IMR-90 (cell line): ENCODE data around the gene NTN4. TPM values are rescaled to one million over a fixed set of nuclear protein-coding genes. Genes with fewer than 3 reads are reported as not detected.

Experiments used
- ATAC-seq: fragments of 200-7000 bp; cut with Tn5 transposase; 2 replicates; pipeline ENCODE4 v1.9.1; 2020; ENCODE audit warnings: low read depth, mild to moderate bottlenecking, moderate library complexity
- BruUV-seq: library from RNA; stranded (reverse); fragments of 400-500 nt; replicated peaks from 2 replicates; lab custom pipeline; 2021; lab: Mats Ljungman, UMichigan
- CTCF ChIA-PET: fragments of 300-600 bp; formaldehyde crosslinking; extraction: SDS; loops from one replicate; lab custom pipeline; 2021; ENCODE audit warnings: antibody characterized with exemption; lab: Yijun Ruan, JAX
- POLR2A ChIA-PET: fragments of 300-600 bp; sonication (Branson Sonifier 250); formaldehyde crosslinking; loops from one replicate; lab custom pipeline; 2022; ENCODE audit warnings: antibody characterized with exemption; ENCODE audit not compliant: unreplicated experiment; lab: Charles Lee
- DNase-seq: peaks from one replicate; pipeline ENCODE4 v3.0.0; 2013
- H2AFZ ChIP-seq: replicated peaks from 2 replicates; pipeline ENCODE3; 2013; ENCODE audit warnings: low read length, mild to moderate bottlenecking; ENCODE audit not compliant: poor library complexity
- H2AK5ac ChIP-seq: 2 replicates; pipeline ENCODE4 v1.6.1; 2013; ENCODE audit warnings: low read depth, low read length, inconsistent platforms
- H2AK9ac ChIP-seq: replicated peaks from 2 replicates; pipeline ENCODE3; 2013; ENCODE audit warnings: mild to moderate bottlenecking, low read depth, low read length, moderate library complexity; ENCODE audit not compliant: poor library complexity
- H2BK120ac ChIP-seq: 2 replicates; pipeline ENCODE4 v1.6.1; 2013; ENCODE audit warnings: low read depth, low read length, inconsistent platforms
- H2BK15ac ChIP-seq: 3 replicates; pipeline ENCODE4 v1.6.1; 2013; ENCODE audit warnings: low read depth, low read length, inconsistent platforms
- H2BK20ac ChIP-seq: 2 replicates; pipeline ENCODE4 v1.6.1; 2013; ENCODE audit warnings: low read depth, mild to moderate bottlenecking, inconsistent platforms, low read length, moderate library complexity
- H2BK5ac ChIP-seq: 2 replicates; pipeline ENCODE4 v1.6.1; 2013; ENCODE audit warnings: mild to moderate bottlenecking, low read depth, low read length, inconsistent platforms; ENCODE audit not compliant: poor library complexity, severe bottlenecking
- H3K14ac ChIP-seq: replicated peaks from 2 replicates; pipeline ENCODE4 v1.6.1; 2013; ENCODE audit warnings: low read depth, low read length, inconsistent platforms
- H3K18ac ChIP-seq: 2 replicates; pipeline ENCODE4 v1.6.1; 2013; ENCODE audit warnings: low read depth, low read length, control low read depth
- H3K23ac ChIP-seq: 2 replicates; pipeline ENCODE4 v1.6.1; 2013; ENCODE audit warnings: low read depth, low read length, inconsistent platforms
- H3K27ac ChIP-seq: 2 replicates; pipeline ENCODE4 v1.5.1; 2013; ENCODE audit warnings: mild to moderate bottlenecking, control low read depth, low read length; ENCODE audit not compliant: insufficient read depth
- H3K27me3 ChIP-seq: 2 replicates; pipeline ENCODE4 v1.6.1; 2013; ENCODE audit warnings: low read length; ENCODE audit not compliant: control insufficient read depth, insufficient read depth
- H3K36me3 ChIP-seq: 2 replicates; pipeline ENCODE4 v1.6.1; 2013; ENCODE audit warnings: low read length, mixed read lengths; ENCODE audit not compliant: control insufficient read depth, insufficient read depth
- H3K4ac ChIP-seq: 2 replicates; pipeline ENCODE4 v1.6.1; 2013; ENCODE audit warnings: low read depth, low read length, inconsistent platforms
- H3K4me1 ChIP-seq: 2 replicates; pipeline ENCODE4 v1.6.1; 2013; ENCODE audit warnings: low read length, mixed read lengths; ENCODE audit not compliant: control insufficient read depth, insufficient read depth
- H3K4me2 ChIP-seq: 2 replicates; pipeline ENCODE4 v1.6.1; 2013; ENCODE audit warnings: low read depth, mild to moderate bottlenecking, control low read depth, low read length, moderate library complexity
- H3K4me3 ChIP-seq: 2 replicates; pipeline ENCODE4 v1.5.1; 2013; ENCODE audit warnings: low read depth, mild to moderate bottlenecking, control low read depth, low read length, moderate library complexity; ENCODE audit not compliant: insufficient read depth
- H3K56ac ChIP-seq: 2 replicates; pipeline ENCODE4 v1.6.1; 2013; ENCODE audit warnings: low read length, inconsistent platforms; ENCODE audit not compliant: insufficient read depth; ENCODE audit errors: extremely low read depth
- H3K79me1 ChIP-seq, 2 experiments: 2 replicates each; pipeline ENCODE4 v1.6.1; 2013; ENCODE audit warnings: low read length in 2 of 2, inconsistent platforms in 1 of 2, low read depth in 1 of 2
- H3K9ac ChIP-seq: 2 replicates; pipeline ENCODE4 v1.6.1; 2013; ENCODE audit warnings: low read depth, low read length, control low read depth
- H3K9me1 ChIP-seq: 2 replicates; pipeline ENCODE4 v1.6.1; 2013; ENCODE audit warnings: low read length, inconsistent platforms; ENCODE audit not compliant: insufficient read depth
- H3K9me3 ChIP-seq: 2 replicates; pipeline ENCODE4 v1.6.1; 2013; ENCODE audit warnings: low read length; ENCODE audit not compliant: control insufficient read depth, insufficient read depth
- H4K20me1 ChIP-seq: 2 replicates; pipeline ENCODE4 v1.6.1; 2013; ENCODE audit warnings: low read length, inconsistent platforms; ENCODE audit not compliant: insufficient read depth
- H4K5ac ChIP-seq: 2 replicates; pipeline ENCODE4 v1.6.1; 2013; ENCODE audit warnings: mild to moderate bottlenecking, low read depth, low read length, control low read depth
- H4K8ac ChIP-seq, 2 experiments: 2 replicates each; pipeline ENCODE4 v1.6.1; 2013; ENCODE audit warnings: low read depth in 2 of 2, low read length in 2 of 2, control low read depth in 1 of 2, inconsistent platforms in 1 of 2
- H4K91ac ChIP-seq: 2 replicates; pipeline ENCODE4 v1.6.1; 2013; ENCODE audit warnings: low read depth, low read length, inconsistent platforms; ENCODE audit not compliant: insufficient read depth
- BHLHE40 ChIP-seq: fragments of 150-350 bp; IDR thresholded peaks from 2 replicates; pipeline ENCODE4 v1.6.1; 2016; ENCODE audit warnings: mild to moderate bottlenecking, low read depth, low read length
- CEBPB ChIP-seq: IDR thresholded peaks from 2 replicates; pipeline ENCODE4 v1.6.1; 2012; ENCODE audit warnings: low read depth, low read length, improper control_type of control experiment
- CHD1 ChIP-seq: IDR thresholded peaks from 2 replicates; pipeline ENCODE4 v1.6.1; 2012; ENCODE audit warnings: low read depth, low read length, improper control_type of control experiment
- CTCF ChIP-seq: conservative IDR thresholded peaks from 2 replicates; pipeline ENCODE4 v1.5.1; 2012; ENCODE audit warnings: mild to moderate bottlenecking, low read depth, low read length, improper control_type of control experiment
- FOS ChIP-seq: fragments of 150-350 bp; IDR thresholded peaks from 2 replicates; pipeline ENCODE4 v1.6.1; 2016; ENCODE audit warnings: low read depth, low read length
- MAFK ChIP-seq: IDR thresholded peaks from 2 replicates; pipeline ENCODE4 v1.6.1; 2012; ENCODE audit warnings: low read depth, low read length, improper control_type of control experiment
- MAZ ChIP-seq: IDR thresholded peaks from 2 replicates; pipeline ENCODE4 v1.6.1; 2012; ENCODE audit warnings: low read depth, mild to moderate bottlenecking, low read length, improper control_type of control experiment, moderate library complexity, borderline replicate concordance
- MXI1 ChIP-seq: IDR thresholded peaks from 2 replicates; pipeline ENCODE4 v1.6.1; 2012; ENCODE audit warnings: low read depth, mild to moderate bottlenecking, low read length, moderate library complexity, borderline replicate concordance
- NFE2L2 ChIP-seq: fragments of 150-350 bp; IDR thresholded peaks from 2 replicates; pipeline ENCODE4 v1.6.1; 2016; ENCODE audit warnings: low read depth, mild to moderate bottlenecking, low read length
- POLR2A ChIP-seq: IDR thresholded peaks from 2 replicates; pipeline ENCODE4 v1.6.1; 2012; ENCODE audit warnings: mild to moderate bottlenecking, low read depth, low read length
- RAD21 ChIP-seq: IDR thresholded peaks from 2 replicates; pipeline ENCODE4 v1.6.1; 2012; ENCODE audit warnings: low read length, improper control_type of control experiment
- RCOR1 ChIP-seq: IDR thresholded peaks from 2 replicates; pipeline ENCODE4 v1.6.1; 2012; ENCODE audit warnings: mild to moderate bottlenecking, low read length, improper control_type of control experiment; ENCODE audit not compliant: insufficient replicate concordance
- RFX5 ChIP-seq: IDR thresholded peaks from 2 replicates; pipeline ENCODE4 v1.8.0; 2012; ENCODE audit warnings: low read depth, mild to moderate bottlenecking, low read length, moderate library complexity
- SMC3 ChIP-seq: fragments of 150-350 bp; IDR thresholded peaks from 2 replicates; pipeline ENCODE4 v1.6.1; 2016; ENCODE audit warnings: low read depth, mild to moderate bottlenecking, antibody characterized with exemption, low read length, moderate library complexity
- USF2 ChIP-seq: fragments of 150-350 bp; IDR thresholded peaks from 2 replicates; pipeline ENCODE4 v1.6.1; 2017; ENCODE audit warnings: mild to moderate bottlenecking, antibody characterized with exemption, low read length, low read depth
- WGBS, 2 experiments: methylation state at CpG; one replicate each; pipeline versions ENCODE4 v1.1.5 to v1.1.7; 2013; ENCODE audit warnings: missing lambda C conversion rate in 2 of 2; ENCODE audit not compliant: insufficient read length in 1 of 2; ENCODE audit errors: extremely low coverage in 2 of 2; 5-methylcytosine and 5-hydroxymethylcytosine counted together
- dilution Hi-C: fragments of 300-500 bp; cut with HindIII; formaldehyde crosslinking; loops from one replicate; pipeline ENCODE4 v1.14.3; 2018; ENCODE audit warnings: low sequenced_read_pairs; ENCODE audit not compliant: unreplicated experiment
- in situ Hi-C: fragments of 300-500 bp; cut with MboI; formaldehyde crosslinking; loops from 3 replicates; pipeline ENCODE4 v1.14.3; 2019; ENCODE audit warnings: low sequenced_read_pairs, inconsistent platforms, mixed read lengths
- intact Hi-C: fragments of 100-400 bp; cut with micrococcal nuclease; formaldehyde crosslinking; loops from 2 replicates; pipeline ENCODE4 v1.10.0; 2022
- polyA plus RNA-seq, 3 experiments: library from polyadenylated mRNA; depleted of rRNA; stranded (reverse); fragments of >200 nt; gene quantifications; 2 replicates each; pipeline ENCODE4 v1.2.3, GENCODE V29; 2012; ENCODE audit warnings: low replicate concordance in 1 of 3
- total RNA-seq: library from RNA; depleted of rRNA; stranded (reverse); fragments of >200 nt; gene quantifications from 2 replicates; pipeline ENCODE4 v1.2.3, GENCODE V29; 2012
- TF ChIP-seq, protein P1 (sequence below): fragments of 150-350 bp; IDR thresholded peaks from 2 replicates; pipeline ENCODE4 v1.6.1; 2016; ENCODE audit warnings: low read depth, mild to moderate bottlenecking, low read length, moderate library complexity, borderline replicate concordance

The NTN4 gene
- total and polyA plus RNA-seq, 2 of the 4 experiments (the other 2 are of a cell fraction) = 54.6 to 56.6 TPM

DNA sequence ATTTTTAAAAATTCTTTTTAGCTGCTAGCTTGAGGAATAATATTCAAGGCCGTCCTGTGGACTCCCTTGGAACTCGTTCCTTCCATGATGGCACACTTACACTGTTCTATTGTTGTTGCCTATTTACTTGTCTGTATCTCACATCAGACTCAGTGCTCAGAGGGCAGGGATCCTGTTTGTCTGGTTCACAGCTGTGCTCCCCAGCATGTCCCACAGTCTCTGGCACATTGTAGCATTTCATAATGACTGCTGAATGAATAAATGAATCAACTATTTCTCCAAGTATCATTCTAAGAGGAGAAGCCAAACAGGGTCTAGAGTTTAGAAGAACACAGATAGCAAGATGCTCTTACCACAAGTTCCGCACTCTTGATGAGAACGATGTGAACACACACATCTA lies 48.0 kb downstream of the NTN4 start:
- no peak overlapping the region for H3K4me3 ChIP-seq
- peaks cover 9% of the 10 kb centered on the region for H3K9me1 ChIP-seq
- H3K23ac ChIP-seq = no peak overlapping the region
- in situ Hi-C loops (no loop called here), dilution Hi-C loops (no loop called here), intact Hi-C loops (no loop called here)
- DNase-seq = no peak
- no peaks in the 10 kb centered on the region for H3K4me1 ChIP-seq
- H4K20me1 ChIP-seq = peaks cover 3% of the 10 kb centered on the region; the same call in 1 of the 2 replicates
- peaks cover 0 to 23% of the 10 kb centered on the region in 2 experiments; a peak in 1 of 4 replicates for H3K79me1 ChIP-seq
- no peak overlapping the region for H2BK5ac ChIP-seq
- no peak overlapping the region for H2BK120ac ChIP-seq
- H2BK20ac ChIP-seq = no peak overlapping the region
- H4K91ac ChIP-seq = no peak overlapping the region
- H2AK5ac ChIP-seq = no peak overlapping the region; the same call in 1 of the 2 replicates
- CTCF ChIA-PET = interaction anchor here (0.6 kb wide), 1 partner anchor 159 kb away, joined by 4 read pairs; no protein-coding TSS in a partner anchor
- peaks cover 2% of the 10 kb centered on the region; the same call in 1 of the 2 replicates for H3K9me3 ChIP-seq
- peaks cover 19% of the 10 kb centered on the region; the same call in 1 of the 2 replicates for H3K36me3 ChIP-seq
- H2AK9ac ChIP-seq = no peak overlapping the region
- 93% methylated on average over 2 of the region's 4 CpGs; no CpG with 5 or more reads in 1 of the 2 experiments for WGBS, 2 experiments
- no TSS peak for BruUV-seq
- H3K27ac ChIP-seq = no peak overlapping the region
- no peak overlapping the region for H2BK15ac ChIP-seq
- no peak overlapping the region for H3K4ac ChIP-seq
- H3K9ac ChIP-seq = no peak overlapping the region
- no peaks in the 10 kb centered on the region for H3K27me3 ChIP-seq
- TF ChIP-seq CHD1 (no peak), CEBPB (no peak), MAZ (no peak), RCOR1 (no peak), BHLHE40 (no peak), RFX5 (no peak), MAFK (no peak), USF2 (no peak), CTCF (no peak), MXI1 (no peak), NFE2L2 (no peak), POLR2A (no peak), SMC3 (no peak), FOS (no peak), RAD21 (no peak)
- TF ChIP-seq, protein P1, sequence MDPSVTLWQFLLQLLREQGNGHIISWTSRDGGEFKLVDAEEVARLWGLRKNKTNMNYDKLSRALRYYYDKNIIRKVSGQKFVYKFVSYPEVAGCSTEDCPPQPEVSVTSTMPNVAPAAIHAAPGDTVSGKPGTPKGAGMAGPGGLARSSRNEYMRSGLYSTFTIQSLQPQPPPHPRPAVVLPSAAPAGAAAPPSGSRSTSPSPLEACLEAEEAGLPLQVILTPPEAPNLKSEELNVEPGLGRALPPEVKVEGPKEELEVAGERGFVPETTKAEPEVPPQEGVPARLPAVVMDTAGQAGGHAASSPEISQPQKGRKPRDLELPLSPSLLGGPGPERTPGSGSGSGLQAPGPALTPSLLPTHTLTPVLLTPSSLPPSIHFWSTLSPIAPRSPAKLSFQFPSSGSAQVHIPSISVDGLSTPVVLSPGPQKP = no peak
- POLR2A ChIA-PET = no interaction called here
- no peak overlapping the region for H3K56ac ChIP-seq
- no peak for ATAC-seq
- H4K8ac ChIP-seq = no peak overlapping the region
- no peak overlapping the region for H3K14ac ChIP-seq
- H3K4me2 ChIP-seq = no peak overlapping the region
- H4K5ac ChIP-seq = peak overlapping the region; percentile 38; the same call in 1 of the 2 replicates
- no peak overlapping the region for H2AFZ ChIP-seq
- H3K18ac ChIP-seq = no peak overlapping the region
